Measurements from ENCODE around the gene CCDC13.

Gene CCDC13

GRCh38 chr3:42799376-42799775 is 26.3 kb upstream of the CCDC13 start:
- DNase-seq = no peak

- DNase-seq = no peak
Observed at GRCh38 chr3:42796332-42796885, 23.4 kb upstream of the CCDC13 start.

DNA sequence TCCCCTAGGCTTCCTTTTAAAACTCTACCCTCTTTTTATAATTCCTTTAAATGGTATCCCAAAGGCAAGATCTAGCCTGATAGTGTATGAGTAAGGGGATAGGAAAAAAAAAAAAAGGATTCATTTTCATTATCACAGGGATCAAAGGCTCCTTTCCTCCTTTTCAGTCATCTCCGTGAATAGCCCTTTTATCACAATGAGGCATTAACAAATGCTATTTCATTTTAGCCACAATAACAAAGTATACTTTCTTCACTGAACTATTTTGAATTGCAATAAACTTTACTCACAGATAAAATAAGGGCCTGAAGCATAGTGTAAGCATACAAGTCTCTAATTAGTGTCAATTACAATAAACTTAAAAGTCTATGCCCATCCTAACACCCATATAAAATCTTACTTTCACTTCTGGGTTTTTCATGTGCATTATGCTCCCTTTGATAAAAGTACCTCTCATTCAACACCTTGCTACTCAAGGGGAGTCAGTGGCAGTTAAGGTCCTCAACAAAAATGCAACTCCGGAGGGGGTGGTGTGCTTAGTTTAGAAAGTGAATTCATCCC is 22.6 kb upstream of the CCDC13 start:
- DNase-seq = no peak

DNA sequence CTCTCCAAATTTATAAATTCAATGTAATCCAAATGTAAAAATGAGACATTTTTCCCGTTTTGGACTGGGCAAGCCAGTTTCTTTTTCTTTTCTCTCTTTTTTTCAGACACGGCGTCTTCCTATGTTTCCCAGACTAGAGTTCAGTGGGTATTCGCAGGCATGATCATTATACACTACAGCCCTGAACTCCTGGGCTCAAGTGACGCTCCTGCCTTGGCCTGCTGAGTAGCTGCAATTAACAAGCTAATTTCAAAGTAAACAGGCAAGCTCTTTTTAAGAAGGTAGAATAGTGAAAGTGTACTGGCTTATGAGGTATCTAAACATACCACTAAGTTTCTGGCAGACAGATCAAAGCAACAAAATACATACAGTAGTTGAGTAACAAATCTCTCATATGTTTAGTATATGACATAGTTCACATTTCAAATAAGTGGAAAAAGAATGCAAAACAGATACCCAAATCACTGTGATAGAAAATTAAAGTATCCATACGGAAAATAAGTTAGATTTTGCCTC is 17.7 kb upstream of the CCDC13 start:
- no peak for DNase-seq

DNA sequence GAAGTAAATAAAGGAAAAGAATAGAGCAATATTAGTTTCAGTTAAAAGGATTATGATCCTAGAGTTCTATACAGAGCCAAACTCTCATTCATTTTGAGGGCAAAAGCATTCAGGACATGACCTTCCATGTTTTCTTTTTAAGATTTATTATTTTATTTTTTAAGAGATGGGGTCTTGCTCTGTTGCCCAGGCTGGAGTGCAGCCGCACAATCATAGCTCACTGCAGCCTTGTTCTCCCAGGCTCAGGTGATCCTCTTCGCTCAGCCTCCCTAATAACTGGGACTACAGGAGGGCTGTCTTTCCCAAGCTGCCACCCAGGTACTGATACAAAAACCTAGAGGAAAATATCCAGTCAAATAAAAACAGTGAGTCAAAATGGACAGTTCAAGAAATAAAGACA is 13.6 kb upstream of the CCDC13 start:
- DNase-seq = no peak

GRCh38 chr3:42786212-42786611 is 13.2 kb upstream of the CCDC13 start:
- no peak for DNase-seq

- no peak for DNase-seq
Observed at GRCh38 chr3:42780892-42781700, 8.0 kb upstream of the CCDC13 start.

DNA sequence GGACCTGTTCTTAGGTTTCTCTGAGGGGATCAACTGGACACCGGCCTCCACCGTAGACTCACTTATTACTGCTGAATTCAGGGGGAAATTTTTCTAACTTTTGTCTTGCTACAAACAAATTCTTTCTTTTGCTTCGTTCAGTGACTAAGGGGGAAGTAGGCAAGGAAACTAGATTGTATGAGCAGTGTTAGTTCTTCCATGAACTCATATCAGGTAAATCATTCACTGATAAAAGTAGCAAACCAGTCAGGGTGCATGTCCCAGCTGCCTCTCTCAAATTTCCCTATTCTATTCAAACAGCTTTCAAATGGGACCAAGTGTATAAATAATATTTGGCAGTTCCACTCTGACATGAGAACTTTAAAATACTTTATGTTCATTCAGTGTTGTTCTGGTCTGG is 7.3 kb upstream of the CCDC13 start:
- DNase-seq = no peak

- no peak for DNase-seq
Observed at GRCh38 chr3:42778644-42779043, 5.6 kb upstream of the CCDC13 start.

DNA sequence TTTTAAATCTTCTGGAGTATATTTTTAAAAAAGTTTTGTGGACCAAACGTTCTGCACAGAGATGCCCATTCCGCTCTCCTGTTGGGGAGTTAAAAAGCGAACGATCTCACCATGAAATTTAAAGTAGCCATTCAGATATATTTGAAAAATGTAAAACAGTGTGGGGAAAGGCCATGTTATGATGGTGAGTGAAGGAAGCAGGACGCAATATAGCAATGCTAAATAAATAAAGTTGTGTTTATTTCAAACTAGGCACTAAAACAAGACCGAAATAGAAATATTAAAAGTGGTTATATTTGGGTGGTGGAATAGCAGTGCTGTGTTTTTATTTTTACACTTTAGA is 327 bp upstream of the CCDC13 start:
- DNase-seq = no peak

- DNase-seq = no peak
Observed at GRCh38 chr3:42771271-42771670, 1.8 kb downstream of the CCDC13 start.

- no peak for DNase-seq
Observed at GRCh38 chr3:42769477-42770131, 3.4 kb downstream of the CCDC13 start.

- DNase-seq = no peak
Observed at GRCh38 chr3:42764561-42765295, 8.3 kb downstream of the CCDC13 start.

GRCh38 chr3:42764115-42764514 is 8.9 kb downstream of the CCDC13 start:
- DNase-seq = no peak

DNA sequence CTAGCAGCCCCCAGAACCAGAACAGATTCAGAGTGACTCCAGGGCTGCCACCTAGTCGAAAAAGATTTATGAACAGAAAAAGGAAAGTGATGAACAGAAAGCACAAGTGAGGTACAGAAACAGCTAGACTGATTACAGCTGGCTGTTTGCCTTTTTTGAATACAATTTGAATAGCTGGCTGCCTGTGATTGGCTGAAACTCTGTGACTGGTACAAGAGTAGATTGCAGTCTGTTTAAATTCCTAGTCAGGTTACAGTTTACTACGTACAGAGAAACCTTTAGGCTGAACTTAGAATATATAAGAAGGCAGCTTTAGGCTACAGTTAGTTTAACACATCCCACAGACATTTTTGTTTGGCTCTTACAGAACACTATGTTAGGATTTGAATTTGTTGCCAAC is 10.0 kb downstream of the CCDC13 start:
- DNase-seq = no peak

- DNase-seq = no peak
Observed at GRCh38 chr3:42762046-42762724, 10.9 kb downstream of the CCDC13 start.

DNA sequence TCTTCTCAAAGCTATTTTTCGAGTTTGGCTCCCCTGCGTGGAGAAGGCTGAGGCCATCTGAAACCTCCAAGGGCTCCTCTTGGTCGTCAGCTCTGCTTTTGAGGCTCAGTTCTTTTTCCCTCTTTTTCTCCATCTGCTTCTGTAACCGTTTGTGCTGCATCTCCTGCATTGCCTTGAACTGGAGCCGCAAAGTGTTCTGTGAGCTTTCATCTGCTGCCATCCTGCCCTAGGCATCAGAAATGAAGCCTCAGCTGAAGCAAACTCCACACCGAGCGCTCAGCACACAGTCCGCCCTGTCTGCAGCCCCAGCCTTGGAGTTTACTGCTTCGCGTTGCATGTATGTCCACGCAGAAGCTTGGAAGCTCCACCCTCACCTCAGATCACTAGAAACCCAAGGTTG is 14.9 kb downstream of the CCDC13 start:
- DNase-seq = no peak

GRCh38 chr3:42756681-42757213 is 16.3 kb downstream of the CCDC13 start:
- no peak for DNase-seq

- DNase-seq = no peak
Observed at GRCh38 chr3:42755681-42756578, 17.1 kb downstream of the CCDC13 start.

DNA sequence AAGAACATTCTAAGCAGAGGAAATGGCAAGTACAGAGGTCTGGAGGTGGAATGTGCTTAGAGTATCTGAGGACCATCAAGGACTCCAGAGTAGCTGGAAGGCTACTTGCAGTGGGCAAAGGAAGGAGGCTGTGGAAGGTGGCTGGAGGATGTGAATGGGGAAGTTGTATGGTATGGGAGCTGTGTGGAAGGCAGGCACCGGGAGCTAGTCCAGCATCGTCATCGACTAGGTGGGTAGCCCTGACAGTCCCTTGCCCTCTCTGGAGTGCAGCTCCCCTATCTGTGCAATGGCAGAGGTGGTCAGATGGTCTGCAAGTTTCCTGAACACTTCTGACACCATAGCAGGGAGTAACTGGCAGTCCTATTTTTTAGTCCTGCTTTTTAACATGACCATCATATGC is 19.3 kb downstream of the CCDC13 start:
- DNase-seq = no peak

- DNase-seq = no peak
Observed at GRCh38 chr3:42752961-42753360, 20.1 kb downstream of the CCDC13 start.

Measured in right forelimb (tissue), 1 donor.